HG03520 (cell line): Measurements from ENCODE around the gene ZNF70.

Experiments used
- ATAC-seq: cut with Tn5 transposase; IDR thresholded peaks from one replicate; pipeline ENCODE4 v1.9.1; 2021; ENCODE audit warnings: mild to moderate bottlenecking, moderate library complexity; ENCODE audit not compliant: unreplicated experiment

Gene ZNF70

DNA sequence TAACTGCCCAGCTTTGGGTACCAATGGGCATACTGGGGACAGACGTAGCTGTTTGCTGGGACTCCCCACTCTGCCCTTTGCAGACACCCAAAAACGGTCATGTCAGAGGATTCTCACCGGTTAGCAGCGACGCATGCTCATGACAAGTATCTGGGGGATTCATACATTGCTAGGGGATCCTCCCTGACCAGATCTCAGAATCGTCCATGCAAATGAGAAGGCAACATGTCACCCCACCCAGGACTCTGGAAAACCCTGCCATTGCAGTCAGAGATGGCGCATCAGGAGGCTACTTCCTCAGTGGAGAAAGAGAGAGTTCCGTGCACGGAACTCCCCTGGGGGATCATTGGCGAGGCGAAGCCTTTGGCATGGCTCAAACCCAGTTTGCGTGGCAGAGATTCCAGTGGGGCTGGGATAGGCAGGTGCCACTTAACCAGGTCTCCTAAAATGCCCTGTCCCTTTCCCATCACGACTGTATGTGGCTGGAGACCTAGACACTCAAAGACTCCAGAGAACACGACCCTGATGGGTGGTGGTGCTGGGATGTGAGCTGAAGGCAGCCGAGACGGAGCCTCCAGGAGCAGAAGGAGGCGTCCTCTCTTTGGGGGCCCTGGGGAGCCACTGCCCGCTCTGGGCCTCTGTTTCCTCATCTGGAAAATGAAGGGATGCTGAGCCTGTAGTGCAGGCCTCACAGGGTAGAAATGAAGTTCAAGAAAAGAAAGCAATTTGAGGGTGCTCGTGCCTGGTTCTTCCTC lies 55.2 kb downstream of the ZNF70 start:
- no peak for ATAC-seq

DNA sequence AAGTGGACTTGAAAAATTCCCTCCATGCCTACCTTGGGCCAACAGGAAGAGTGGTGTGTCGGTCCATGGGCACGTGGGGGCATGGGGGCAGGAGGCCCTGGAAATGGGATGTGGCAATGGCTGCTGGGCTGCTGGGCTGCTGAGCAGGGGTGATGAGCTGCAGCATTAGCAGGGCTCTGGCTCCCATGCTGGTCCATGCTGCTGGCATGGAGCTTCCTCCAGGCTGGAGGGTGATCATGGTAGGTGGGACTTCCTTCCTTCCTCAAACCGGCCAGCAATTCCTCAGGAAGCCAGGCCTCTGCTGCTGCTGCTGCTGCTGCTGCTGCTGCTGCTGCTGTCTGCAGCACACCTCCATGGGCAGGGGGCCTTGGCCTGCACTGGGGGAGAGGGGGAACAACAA lies 55.8 kb downstream of the ZNF70 start:
- ATAC-seq, result no peak

GRCh38 chr22:23693979-23694680 lies 56.8 kb downstream of the ZNF70 start:
- ATAC-seq, result no peak

DNA sequence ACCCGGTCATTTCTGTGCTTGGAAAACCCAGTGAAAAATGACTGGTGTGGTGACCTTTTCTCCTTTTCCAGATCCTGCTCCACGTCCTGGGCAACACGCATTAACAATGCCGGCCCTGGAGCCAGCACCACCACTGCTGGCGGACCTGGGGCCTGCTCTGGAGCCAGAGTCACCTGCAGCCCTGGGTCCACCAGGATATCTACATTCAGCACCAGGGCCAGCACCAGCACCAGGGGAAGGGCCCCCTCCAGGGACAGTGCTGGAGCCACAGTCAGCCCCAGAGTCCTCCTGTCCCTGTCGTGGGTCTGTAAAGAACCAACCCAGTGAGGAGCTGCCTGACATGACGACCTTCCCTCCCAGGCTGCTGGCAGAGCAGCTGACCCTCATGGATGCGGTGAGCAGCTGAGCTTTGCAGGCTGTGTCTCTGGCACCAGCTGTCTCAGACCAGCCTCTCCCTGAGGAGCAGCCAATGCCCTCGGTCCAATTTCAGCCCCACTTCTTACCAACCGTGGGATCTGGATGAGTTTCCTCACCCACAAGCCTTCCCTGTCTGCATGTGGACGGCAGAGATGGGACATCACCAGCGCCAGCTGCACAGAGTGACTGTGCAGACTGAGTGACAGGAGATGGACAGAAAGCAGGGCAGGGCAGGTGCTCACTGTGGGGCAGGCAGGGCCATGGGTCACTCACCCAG lies 58.2 kb downstream of the ZNF70 start:
- ATAC-seq, result no peak

DNA sequence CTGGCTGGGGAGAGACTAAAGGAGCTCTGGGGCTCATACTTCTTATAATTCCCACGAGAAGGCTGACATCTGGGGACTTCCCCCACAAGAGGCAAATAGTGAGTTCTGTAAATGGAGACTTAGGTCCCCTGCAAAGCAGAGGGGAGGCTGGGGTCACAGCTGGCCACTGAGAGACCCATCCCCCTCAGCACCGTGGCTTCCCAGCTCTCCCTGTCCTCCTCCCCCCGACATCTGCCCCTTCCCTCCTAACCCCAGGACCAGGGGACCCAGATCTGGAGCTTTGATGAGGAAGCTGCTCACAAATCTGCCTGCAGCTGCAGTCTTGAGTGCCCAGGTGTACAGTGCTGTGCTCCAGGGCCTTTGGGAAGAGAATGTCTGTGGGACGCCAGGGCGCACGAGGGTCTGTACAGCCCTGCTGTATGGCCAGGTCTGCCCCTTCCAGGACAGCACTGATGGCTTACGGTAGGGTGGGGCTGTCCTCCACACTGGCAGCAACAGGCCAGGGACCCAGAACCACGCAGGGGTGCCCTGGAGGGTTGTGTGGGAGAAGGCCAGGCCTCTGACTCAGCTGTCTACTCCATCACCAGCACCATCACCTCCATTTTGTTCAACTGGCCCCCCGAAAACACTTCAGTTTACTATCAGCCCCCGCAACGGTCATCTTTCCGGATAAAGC lies 59.0 kb downstream of the ZNF70 start:
- no peak for ATAC-seq

GRCh38 chr22:23690713-23691112 lies 60.2 kb downstream of the ZNF70 start, which contains the start of gene RGL4:
Gene RGL4 (plus strand): TSS chr22:23691013. CDS start chr22:23692031, 1,018 bp downstream.
- no peak for ATAC-seq

- no peak for ATAC-seq
These were observed 61.5 kb downstream of the ZNF70 start for GRCh38 chr22:23689414-23689813.
